Muscle layer of duodenum (tissue), 2 donors: Measurements from ENCODE around the gene SYNGR1.

Source experiments
- H3K27ac ChIP-seq: one replicate; pipeline ENCODE4 v1.7.0; 2013; ENCODE audit warnings: mild to moderate bottlenecking, low read length
- H3K27me3 ChIP-seq: one replicate; pipeline ENCODE4 v1.7.0; 2013; ENCODE audit warnings: low read depth, mild to moderate bottlenecking, control low read depth, low read length
- H3K36me3 ChIP-seq, 2 donors: one replicate each; pipeline ENCODE4 v1.7.0; 2013; ENCODE audit warnings: low read length in 2 of 2, control low read depth in 1 of 2, mild to moderate bottlenecking in 1 of 2; ENCODE audit not compliant: insufficient read depth in 2 of 2, control insufficient read depth in 1 of 2
- H3K4me1 ChIP-seq, 2 donors: one replicate each; pipeline ENCODE4 v1.7.0; 2013; ENCODE audit warnings: low read length in 2 of 2, mild to moderate bottlenecking in 2 of 2, control low read depth in 1 of 2, moderate library complexity in 1 of 2; ENCODE audit not compliant: insufficient read depth in 2 of 2, control insufficient read depth in 1 of 2
- H3K4me3 ChIP-seq, 2 donors: one replicate each; pipeline ENCODE4 v1.7.0; 2013; ENCODE audit warnings: low read length in 2 of 2, low read depth in 1 of 2, mild to moderate bottlenecking in 1 of 2
- H3K9me3 ChIP-seq, 2 donors: one replicate each; pipeline ENCODE4 v1.7.0; 2013; ENCODE audit warnings: low read length in 2 of 2, control low read depth in 1 of 2, mild to moderate bottlenecking in 1 of 2; ENCODE audit not compliant: control insufficient read depth in 1 of 2
- donor health status: healthy.

The SYNGR1 gene

DNA sequence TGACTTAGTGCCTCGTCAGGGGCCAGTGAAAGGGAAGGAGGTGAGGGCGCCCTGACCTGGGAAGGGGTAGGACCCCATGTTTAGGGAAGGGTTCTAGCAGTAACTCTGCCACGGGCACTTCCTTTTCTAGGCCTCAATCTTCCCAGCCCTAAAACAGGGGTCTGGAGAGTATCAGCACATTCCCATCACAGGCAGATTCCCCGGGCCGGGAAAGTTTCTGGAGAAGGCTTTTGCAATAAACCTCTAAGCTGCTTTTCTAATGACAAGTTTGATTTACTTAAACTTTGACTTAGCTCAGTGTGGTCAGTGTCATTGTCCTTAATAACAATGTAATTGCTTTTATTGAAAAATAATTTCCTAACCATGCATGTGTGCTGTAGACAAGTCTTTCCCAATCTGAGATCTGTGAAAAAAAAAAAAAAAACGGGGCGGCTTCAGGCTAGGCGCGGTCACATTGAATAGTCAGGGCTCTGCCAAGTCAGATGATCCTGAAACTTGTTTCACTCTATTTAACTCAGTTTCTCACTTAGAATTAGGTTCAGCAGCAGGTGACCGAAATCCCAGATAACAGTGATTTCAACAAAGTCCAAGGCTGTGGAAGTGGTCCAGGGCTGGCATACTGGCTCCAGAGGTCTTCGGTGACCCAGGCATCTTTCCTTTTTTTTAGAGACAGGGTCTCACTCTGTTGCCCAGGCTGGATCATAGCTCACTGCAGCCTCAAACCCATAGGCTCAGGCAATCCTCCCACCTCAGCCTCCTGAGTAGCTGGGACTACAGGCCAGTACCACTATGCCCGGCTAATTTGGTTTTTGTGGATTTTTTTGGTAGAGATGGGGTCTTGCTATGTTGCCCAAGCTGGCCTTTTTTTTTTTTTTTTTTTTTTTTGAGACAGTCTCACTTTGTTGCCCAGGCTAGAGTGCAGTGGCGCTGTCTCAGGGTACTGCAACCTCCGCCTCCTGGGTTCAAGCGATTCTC, 30.3 kb downstream of the SYNGR1 start:
- H3K27me3 ChIP-seq: no peaks in the 10 kb centered on the region
- H3K4me3 ChIP-seq: no peak overlapping the region
- H3K9me3 ChIP-seq: no peaks in the 10 kb centered on the region
- H3K36me3 ChIP-seq: peaks cover 0 to 36% of the 10 kb centered on the region in 2 donors
- H3K27ac ChIP-seq: no peak overlapping the region
- no peaks in the 10 kb centered on the region for H3K4me1 ChIP-seq

DNA sequence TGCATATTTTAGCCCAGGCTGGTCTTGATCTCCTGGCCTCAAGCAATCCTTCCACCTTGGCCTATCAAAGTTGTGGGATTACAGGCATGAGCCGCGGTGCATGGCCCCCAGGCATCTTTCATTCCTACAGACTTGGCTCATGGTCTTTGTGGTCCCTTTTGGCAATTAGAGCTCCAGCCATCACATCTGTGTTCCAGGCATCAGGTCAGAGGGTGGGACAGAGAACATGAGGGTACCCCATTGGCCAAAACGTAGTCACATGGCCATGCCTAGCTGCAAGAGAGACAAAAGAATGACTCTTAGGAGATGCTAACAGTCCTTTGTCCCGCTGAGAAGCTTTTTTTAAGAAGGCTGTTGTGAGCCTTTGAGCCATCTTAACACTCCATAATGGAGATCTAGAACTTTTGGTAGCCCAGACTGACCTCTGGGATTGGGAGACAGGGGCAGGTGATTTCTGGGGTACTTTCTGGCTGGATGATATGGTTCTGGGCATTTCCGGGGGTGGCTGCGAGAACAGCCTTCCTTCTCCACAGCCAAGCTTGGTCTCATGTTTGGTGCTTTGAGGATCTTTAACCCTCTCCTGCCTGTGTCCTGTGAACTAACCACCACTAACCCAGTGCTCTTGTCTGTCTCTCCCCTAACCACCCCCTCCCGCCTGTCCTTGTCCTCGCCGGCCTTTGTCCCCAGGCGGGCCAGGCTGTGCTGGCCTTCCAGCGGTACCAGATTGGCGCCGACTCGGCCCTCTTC, 31.4 kb downstream of the SYNGR1 start:
- H3K4me1 ChIP-seq: no peaks in the 10 kb centered on the region
- peaks cover 0 to 29% of the 10 kb centered on the region in 2 donors for H3K36me3 ChIP-seq
- H3K27ac ChIP-seq: no peak overlapping the region
- no peaks in the 10 kb centered on the region for H3K9me3 ChIP-seq
- H3K4me3 ChIP-seq: no peak overlapping the region
- no peaks in the 10 kb centered on the region for H3K27me3 ChIP-seq

DNA sequence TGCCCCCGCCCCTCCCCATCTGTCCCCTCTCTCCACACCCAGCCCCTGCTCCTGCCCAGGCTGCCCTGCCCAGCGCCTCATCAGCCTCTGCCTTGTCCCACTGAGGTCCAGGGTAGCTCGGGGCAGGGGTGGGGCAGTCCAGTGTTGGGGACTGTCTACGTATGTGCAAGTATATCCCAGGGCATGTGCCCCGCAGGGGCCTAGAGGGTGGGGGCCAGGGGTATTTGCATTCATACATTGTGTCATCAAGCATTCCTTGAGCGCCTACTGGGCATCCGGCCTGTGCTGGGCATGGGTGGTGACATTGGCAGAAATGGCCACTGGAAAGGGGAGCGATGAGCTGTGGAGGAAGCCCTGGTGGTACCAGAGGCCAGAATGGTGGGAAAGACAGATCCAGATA, 32.1 kb downstream of the SYNGR1 start:
- Histone ChIP-seq H3K9me3 (no peaks in the 10 kb centered on the region), H3K27me3 (no peaks in the 10 kb centered on the region), H3K36me3 (peaks cover 0 to 25% of the 10 kb centered on the region in 2 donors), H3K4me1 (no peaks in the 10 kb centered on the region), H3K4me3 (no peak overlapping the region), H3K27ac (no peak overlapping the region)

DNA sequence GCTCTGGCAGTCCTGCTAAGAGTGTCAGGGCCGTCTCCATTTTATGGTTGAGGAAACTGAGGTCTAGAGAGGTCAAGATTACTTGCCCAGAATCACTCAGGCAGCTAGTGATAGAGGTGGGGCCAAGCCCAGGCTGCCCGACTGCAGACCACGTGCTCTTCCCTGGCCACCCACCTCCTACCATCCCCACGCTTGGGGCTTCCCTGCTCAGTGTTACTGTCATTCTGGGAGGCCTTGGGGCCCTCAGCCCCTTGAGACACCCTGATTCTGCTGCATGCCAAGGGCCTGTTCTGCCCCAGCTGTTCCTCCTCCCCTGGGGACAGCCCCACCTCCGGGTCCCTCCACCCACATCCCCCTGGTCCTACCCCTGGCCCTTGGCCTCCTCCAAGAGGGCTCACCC, 32.6 kb downstream of the SYNGR1 start:
- Histone ChIP-seq H3K9me3 (no peaks in the 10 kb centered on the region), H3K36me3 (peaks cover 0 to 23% of the 10 kb centered on the region in 2 donors), H3K27ac (no peak overlapping the region), H3K27me3 (no peaks in the 10 kb centered on the region), H3K4me1 (no peaks in the 10 kb centered on the region), H3K4me3 (no peak overlapping the region)

DNA sequence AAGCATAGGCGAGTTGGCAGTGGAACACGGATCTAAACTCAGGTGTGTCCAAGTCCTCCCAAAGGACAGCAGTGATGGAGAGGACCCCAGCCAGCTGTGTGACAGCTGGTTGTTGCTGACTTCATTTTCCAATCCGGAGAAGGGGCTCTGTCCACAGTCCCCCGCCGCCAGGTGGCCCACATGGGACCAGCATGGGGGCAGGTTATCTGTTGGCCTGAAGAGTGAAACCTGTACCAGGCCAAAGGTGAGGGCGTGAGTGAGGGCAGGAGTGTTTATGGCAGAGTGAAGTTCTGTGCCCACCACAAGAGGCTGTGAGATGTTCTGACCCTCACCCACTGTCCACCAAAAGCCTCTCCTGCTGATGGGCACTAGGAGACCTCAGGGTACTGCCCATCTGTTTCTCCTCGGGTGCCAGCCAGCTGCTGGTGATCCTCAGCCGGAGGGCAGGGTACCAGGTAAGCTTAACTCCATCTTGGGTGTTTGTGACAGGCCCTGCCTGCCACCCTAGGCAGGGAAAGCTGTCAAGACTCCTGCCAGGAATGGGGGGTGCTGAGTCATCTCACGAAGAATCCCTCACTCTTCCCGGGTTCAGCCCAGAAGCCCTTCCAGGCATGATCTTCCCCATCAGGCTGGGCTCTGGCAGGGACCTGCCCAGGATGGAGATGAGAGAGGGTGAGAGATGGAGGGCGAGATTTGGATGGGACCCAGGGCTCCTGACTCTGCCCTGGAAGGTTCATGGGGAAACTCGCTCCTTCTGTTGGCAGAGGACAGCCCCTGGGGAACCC, 34.2 kb downstream of the SYNGR1 start:
- Histone ChIP-seq H3K36me3 (peaks cover 0 to 9% of the 10 kb centered on the region in 2 donors), H3K27me3 (no peaks in the 10 kb centered on the region), H3K4me3 (no peak overlapping the region), H3K4me1 (peaks cover 0 to 6% of the 10 kb centered on the region in 2 donors), H3K27ac (no peak overlapping the region), H3K9me3 (no peaks in the 10 kb centered on the region)

DNA sequence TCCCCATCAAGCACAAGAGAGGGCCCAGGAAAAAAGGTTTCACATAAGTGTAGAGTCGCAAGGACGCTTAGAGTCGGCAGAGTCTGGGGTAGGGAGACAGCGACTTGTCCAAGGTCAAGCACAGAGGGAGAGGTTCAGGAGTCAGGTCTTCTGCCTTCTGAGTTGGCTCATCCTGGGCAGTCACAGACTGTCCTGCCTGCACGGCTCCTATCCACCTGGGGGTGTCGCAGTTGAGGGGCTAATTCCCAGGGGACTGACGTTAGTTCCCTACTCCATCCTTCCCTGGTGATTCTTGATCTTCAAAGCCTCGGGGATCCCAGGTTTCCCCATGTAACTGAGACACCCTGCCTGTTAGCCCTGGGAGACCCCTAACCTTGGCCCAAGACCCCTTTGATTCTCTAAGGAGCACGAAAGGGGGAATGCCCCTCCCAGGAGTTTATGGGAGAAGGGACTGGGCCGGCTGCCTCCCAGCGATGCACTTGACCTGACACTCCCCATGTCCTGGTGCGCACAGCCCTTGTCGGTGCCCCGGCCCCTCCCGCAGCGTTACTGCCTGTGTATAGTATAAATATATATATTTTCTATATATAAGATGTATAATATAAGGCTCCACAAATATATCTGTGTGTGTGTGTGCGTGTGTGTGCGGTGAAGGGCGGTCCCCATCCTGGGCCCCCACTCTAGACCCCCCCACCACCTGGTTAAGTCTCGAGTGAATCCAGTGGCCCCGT, 35.1 kb downstream of the SYNGR1 start:
- H3K36me3 ChIP-seq: peaks cover 0 to 9% of the 10 kb centered on the region in 2 donors
- no peak overlapping the region for H3K4me3 ChIP-seq
- no peaks in the 10 kb centered on the region for H3K27me3 ChIP-seq
- H3K9me3 ChIP-seq: no peaks in the 10 kb centered on the region
- H3K27ac ChIP-seq: no peak overlapping the region
- peaks cover 0 to 6% of the 10 kb centered on the region in 2 donors for H3K4me1 ChIP-seq

DNA sequence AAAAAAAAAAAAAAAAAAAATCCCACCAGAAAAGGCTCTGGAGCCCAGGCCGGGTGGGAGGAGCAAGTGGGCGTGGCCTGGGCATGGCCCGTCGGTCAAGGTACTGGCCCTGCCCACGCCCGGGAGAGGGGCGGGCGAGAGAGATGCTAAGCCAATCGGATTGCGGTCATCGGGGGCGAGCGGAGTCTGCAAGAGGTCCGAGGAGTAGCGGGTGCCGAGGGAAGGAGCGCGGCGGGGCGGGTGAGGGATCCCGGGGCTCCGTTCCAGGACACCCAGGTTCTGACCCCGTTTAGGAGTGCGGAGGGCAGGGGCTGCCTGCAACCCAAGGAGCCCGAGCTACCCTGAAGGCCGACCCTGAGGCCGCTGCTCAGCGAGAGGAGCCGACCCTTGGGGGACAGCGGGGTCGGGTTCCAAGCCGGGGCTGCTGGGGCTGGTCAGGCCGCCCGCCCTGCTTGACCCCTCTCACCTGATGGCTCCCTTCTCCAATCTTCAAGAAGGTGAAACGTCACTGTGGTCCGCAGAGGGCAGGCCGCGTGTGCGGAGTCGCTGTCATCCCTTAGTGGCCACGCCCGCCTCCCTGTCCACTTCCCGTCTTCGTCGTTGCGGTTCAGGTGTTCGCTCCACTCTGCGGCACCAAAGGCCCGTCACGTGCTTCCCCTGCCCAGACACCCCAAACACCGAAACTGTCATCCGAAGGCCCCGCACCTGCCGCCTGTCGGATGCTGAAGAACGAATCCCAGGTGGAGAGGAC, 38.6 kb downstream of the SYNGR1 start:
- no peaks in the 10 kb centered on the region for H3K27me3 ChIP-seq
- peak overlapping the region; percentile 33 to 80 for H3K4me3 ChIP-seq
- H3K36me3 ChIP-seq: no peaks in the 10 kb centered on the region
- H3K27ac ChIP-seq: no peak overlapping the region
- H3K4me1 ChIP-seq: peaks cover 0 to 6% of the 10 kb centered on the region in 2 donors
- H3K9me3 ChIP-seq: no peaks in the 10 kb centered on the region

DNA sequence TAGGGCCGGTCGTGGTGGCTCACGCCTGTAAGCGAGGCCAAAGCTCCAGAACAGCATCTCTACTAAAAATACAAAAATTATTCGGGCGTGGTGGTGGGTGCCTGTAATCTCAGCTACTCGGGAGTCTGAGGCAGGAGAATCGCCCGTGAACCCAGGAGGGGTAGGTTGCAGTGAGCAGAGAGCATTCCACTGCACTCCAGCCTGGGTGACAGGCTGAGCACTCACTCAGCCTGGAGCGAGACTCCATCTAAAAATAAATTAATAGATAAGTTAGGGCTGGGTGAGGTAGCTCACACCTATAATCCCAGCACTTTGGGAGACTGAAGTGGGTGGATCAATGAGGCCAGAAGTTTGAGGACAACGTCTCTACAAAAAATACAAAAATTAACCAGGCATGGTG, 39.6 kb downstream of the SYNGR1 start:
- no peaks in the 10 kb centered on the region for H3K27me3 ChIP-seq
- no peak overlapping the region for H3K4me3 ChIP-seq
- H3K9me3 ChIP-seq: no peaks in the 10 kb centered on the region
- peaks cover 0 to 6% of the 10 kb centered on the region in 2 donors for H3K4me1 ChIP-seq
- H3K27ac ChIP-seq: no peak overlapping the region
- no peaks in the 10 kb centered on the region for H3K36me3 ChIP-seq

DNA sequence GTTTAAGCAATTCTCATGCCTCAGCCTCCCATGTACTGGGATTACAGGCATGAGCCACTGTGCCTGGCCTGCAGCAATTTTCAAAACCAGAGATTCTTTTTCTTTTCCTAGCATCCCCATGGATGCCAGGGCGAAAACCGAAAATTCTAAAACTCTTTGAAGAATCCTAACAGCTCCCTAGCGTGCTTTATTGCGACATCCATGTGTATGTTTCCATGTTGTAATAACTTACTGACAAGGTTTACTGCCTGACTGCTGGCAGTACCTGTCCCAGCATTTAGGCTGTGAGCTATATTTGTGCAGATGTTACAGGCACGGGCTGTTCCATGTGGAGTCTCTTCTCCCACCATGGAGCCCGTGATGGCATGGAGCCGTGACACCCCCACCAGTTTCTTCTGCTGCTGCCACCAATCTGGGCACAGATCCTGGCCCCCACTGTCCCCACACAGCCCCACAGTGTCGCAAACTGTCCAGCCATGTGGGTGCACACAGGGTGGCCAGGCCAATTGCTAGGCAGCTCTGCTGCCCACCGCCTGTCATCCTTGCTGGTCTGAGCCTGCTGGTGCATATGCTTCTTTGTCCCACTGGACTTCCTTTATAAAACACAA, 42.7 kb downstream of the SYNGR1 start:
- no peak overlapping the region for H3K27ac ChIP-seq
- H3K27me3 ChIP-seq: no peaks in the 10 kb centered on the region
- peaks cover 0 to 6% of the 10 kb centered on the region in 2 donors for H3K4me1 ChIP-seq
- no peaks in the 10 kb centered on the region for H3K9me3 ChIP-seq
- H3K36me3 ChIP-seq: no peaks in the 10 kb centered on the region
- no peak overlapping the region for H3K4me3 ChIP-seq
